D721Med (cell line): Measurements from ENCODE around the gene PDE11A.

Experiments
- DNase-seq: peaks from one replicate; pipeline ENCODE4 v3.0.0; 2011; ENCODE audit warnings: low spot score; ENCODE audit not compliant: insufficient read length
- FAIRE-seq: peaks from 2 replicates; lab custom pipeline; 2011; peaks lifted over from hg19 to GRCh38; lab: Jason Lieb, UNC
- CTCF ChIP-seq: IDR thresholded peaks from 2 replicates; pipeline ENCODE4 v1.5.1; 2012; ENCODE audit warnings: mild to moderate bottlenecking, control low read depth; ENCODE audit not compliant: insufficient read depth; ENCODE audit errors: missing control alignments

Gene PDE11A

GRCh38 chr2:178072383-178073301 lies at the start of gene PDE11A:
Gene PDE11A, minus strand, starts transcription at chr2:178072777. Its CDS starts 340 bp downstream, at chr2:178072437.
- no peak for TF ChIP-seq CTCF
- FAIRE-seq (no peak), DNase-seq (peak; percentile 44)

DNA sequence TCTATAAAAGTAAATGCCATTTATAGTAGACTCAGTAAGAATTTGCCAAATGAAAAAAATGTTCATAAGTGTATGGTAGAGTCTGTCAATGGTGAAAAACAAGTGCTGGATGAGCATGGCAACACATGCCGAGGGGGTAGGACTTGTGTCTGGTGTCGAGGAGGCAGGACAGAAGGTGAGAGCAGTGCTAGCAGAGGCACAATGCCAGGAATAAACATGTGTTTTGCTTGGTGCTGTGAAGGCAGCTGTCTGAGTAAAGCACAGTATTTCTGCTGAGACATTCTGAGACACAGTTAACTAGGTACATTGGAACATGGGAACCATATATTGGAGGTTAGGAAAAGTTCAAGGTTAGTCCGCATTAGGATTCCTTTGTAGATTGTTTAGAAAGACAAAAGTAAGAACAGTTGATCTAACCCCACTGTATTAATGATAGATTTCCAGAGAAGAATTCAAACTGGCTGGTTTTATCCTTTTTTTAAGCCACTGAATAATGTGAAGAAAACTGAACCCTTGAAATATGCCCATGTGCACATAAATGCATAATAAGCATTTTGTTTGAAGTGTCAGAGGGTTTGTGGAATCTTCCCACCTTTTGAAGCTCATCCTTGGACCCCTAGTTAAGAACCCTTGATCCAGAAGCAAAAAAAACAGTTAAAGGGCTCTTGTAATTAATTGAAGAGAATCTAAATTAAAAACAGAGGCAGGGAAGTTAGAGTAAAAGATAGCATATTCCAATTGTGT lies 46.8 kb upstream of the PDE11A start:
- FAIRE-seq (no peak), DNase-seq (no peak)
- no peak for TF ChIP-seq CTCF

DNA sequence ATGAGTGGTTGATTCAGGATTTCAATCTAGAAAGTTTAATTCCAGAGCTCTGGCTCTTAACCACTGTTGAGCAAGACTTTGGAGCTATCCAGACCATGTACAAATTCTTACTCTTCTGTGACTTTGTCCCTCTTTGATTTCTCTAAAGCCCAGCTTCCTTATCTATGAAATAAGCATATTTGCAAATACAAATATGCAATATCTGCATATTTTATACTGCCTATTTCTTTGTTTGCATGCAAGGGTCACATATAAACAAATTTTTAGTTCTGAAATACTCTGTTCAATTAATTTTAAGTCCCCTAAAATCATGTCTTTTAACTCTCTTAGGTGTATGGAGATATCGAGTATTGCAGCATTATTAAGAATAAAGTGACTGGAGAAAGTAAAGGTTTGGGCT lies 45.1 kb upstream of the PDE11A start:
- no peak for FAIRE-seq
- DNase-seq: no peak
- TF ChIP-seq CTCF: no peak

GRCh38 chr2:178115271-178115670 lies 42.7 kb upstream of the PDE11A start:
- DNase-seq (no peak), FAIRE-seq (no peak)
- TF ChIP-seq CTCF: no peak

DNA sequence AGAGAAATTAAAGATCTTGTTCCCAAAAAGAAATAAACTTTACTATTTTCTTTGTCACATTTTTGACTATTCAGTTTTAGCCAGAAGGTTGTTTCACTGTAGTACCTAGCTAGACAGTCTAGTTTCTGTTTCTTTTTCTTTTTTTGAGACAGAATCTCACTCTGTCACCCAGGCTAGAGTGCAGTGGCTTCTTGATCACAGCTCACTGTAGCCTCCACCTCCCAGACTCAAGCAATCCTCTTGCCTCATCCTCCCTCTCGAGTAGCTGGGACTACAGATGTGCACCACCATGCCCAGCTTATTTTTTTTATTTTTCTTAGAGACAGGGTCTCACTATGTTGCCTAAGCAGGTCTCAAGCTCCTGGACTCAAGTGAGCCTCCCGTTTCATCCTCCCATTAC lies 41.9 kb upstream of the PDE11A start:
- TF ChIP-seq CTCF: no peak
- DNase-seq (no peak), FAIRE-seq (no peak)

- FAIRE-seq (no peak), DNase-seq (peak; percentile 83)
- TF ChIP-seq CTCF: peak; percentile 83
These were observed 39.9 kb upstream of the PDE11A start, which contains the start of gene RBM45 for GRCh38 chr2:178112202-178113152. Gene RBM45, plus strand, starts transcription at chr2:178112437. Its CDS starts 110 bp downstream, at chr2:178112547.
